OCI-LY7 (cell line): Measurements from ENCODE around the gene C20orf173.

Source experiments
- CTCF ChIP-seq: fragments of 200-600 bp; sonication (generic); conservative IDR thresholded peaks from 2 replicates; pipeline ENCODE4 v1.5.1; 2014; ENCODE audit warnings: mild to moderate bottlenecking, antibody characterized with exemption, low read length, moderate library complexity, mixed read lengths
- EZH2phosphoT487 ChIP-seq: fragments of 200-600 bp; sonication (generic); IDR thresholded peaks from 2 replicates; pipeline ENCODE4 v1.6.1; 2018; ENCODE audit warnings: low read depth, borderline replicate concordance, mild to moderate bottlenecking, mixed run types, antibody characterized with exemption, low read length, moderate library complexity, mixed read lengths

DNA sequence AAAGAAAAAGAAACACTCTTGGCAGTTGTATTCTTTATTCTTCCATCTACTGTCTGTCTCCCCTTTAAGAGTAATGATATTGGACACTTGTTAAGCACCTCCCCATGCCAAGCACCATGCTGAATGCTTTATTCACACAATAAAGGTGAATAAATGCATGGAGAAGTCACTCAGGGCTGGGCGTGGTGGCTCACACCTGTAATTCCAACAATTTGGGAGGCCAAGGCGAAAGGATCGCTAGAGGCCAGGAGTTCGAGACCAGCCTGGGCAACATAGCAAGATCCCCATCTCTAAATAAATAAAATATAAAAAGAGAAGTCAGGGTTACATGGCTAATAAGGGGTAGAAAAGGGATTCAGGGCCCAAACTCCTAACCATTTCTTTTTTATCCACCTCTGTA lies 42.0 kb downstream of the C20orf173 start:
- TF ChIP-seq CTCF: no peak
- TF ChIP-seq EZH2phosphoT487: no peak
